CD14-positive monocyte (primary cell): ENCODE results near the gene TSPAN12. TPM values are rescaled to one million over a fixed set of nuclear protein-coding genes. Genes with fewer than 3 reads are reported as not detected.

Source experiments
- DNase-seq, 3 donors: peaks; one replicate each; pipeline ENCODE4 v3.0.0-alpha.2; 2011 to 2022
- H2AFZ ChIP-seq: 2 replicates; pipeline ENCODE4 v1.6.0; 2012; ENCODE audit warnings: mild to moderate bottlenecking, low read depth, low read length, inconsistent platforms; ENCODE audit not compliant: insufficient read depth, poor library complexity, severe bottlenecking
- H3K27ac ChIP-seq, 2 donors: 1 replicate in 1 of 2; 2 replicates in 1 of 2; pipeline ENCODE4 v1.5.1; 2012 to 2013; ENCODE audit warnings: low read length in 2 of 2, control low read depth in 1 of 2, inconsistent platforms in 1 of 2, low read depth in 1 of 2, mild to moderate bottlenecking in 1 of 2
- H3K27me3 ChIP-seq, 2 donors: one replicate each; pipeline versions ENCODE4 v1.6.0 to v1.6.1; 2011 to 2013; ENCODE audit warnings: low read length in 2 of 2; ENCODE audit not compliant: control insufficient read depth in 2 of 2, insufficient read depth in 2 of 2
- H3K36me3 ChIP-seq, 2 donors: replicated peaks in 1 of 2; 1 replicate in 1 of 2; 2 replicates in 1 of 2; pipeline versions ENCODE4 v1.5.1 to v1.6.1; 2012 to 2013; ENCODE audit warnings: low read length in 2 of 2, control low read depth in 1 of 2, inconsistent platforms in 1 of 2, mild to moderate bottlenecking in 1 of 2; ENCODE audit not compliant: insufficient read depth in 2 of 2, control insufficient read depth in 1 of 2
- H3K4me1 ChIP-seq, 2 donors: 1 replicate in 1 of 2; 2 replicates in 1 of 2; pipeline versions ENCODE4 v1.5.1 to v1.6.1; 2012 to 2013; ENCODE audit warnings: low read length in 2 of 2, control low read depth in 1 of 2, inconsistent platforms in 1 of 2, mild to moderate bottlenecking in 1 of 2, moderate library complexity in 1 of 2; ENCODE audit not compliant: insufficient read depth in 2 of 2, control insufficient read depth in 1 of 2
- H3K4me2 ChIP-seq: replicated peaks from 2 replicates; pipeline ENCODE3; 2012; ENCODE audit warnings: low read length, moderate library complexity, mild to moderate bottlenecking; ENCODE audit not compliant: poor library complexity, severe bottlenecking; ENCODE audit errors: extremely low read depth
- H3K4me3 ChIP-seq, 3 experiments: fragments of 200-600 bp in 1 of 3; sonication (generic) in 1 of 3; replicated peaks in 1 of 3; 1 replicate in 2 of 3; 2 replicates in 1 of 3; pipeline ENCODE4 v1.5.1; 2011 to 2013; ENCODE audit warnings: low read length in 3 of 3, mild to moderate bottlenecking in 3 of 3, control low read depth in 2 of 3, low read depth in 2 of 3, inconsistent platforms in 1 of 3, moderate library complexity in 1 of 3
- H3K79me2 ChIP-seq: 2 replicates; pipeline ENCODE4 v1.6.0; 2012; ENCODE audit warnings: mild to moderate bottlenecking, control low read depth, inconsistent platforms, low read length, moderate library complexity; ENCODE audit not compliant: insufficient read depth
- H3K9ac ChIP-seq: 2 replicates; pipeline ENCODE4 v1.6.0; 2017; ENCODE audit warnings: low read length, mild to moderate bottlenecking; ENCODE audit not compliant: insufficient read depth, poor library complexity, severe bottlenecking
- H3K9me3 ChIP-seq, 2 donors: replicated peaks in 1 of 2; 1 replicate in 1 of 2; 2 replicates in 1 of 2; pipeline versions ENCODE4 v1.5.1 to v1.6.1; 2012 to 2013; ENCODE audit warnings: low read length in 2 of 2, control low read depth in 1 of 2; ENCODE audit not compliant: control insufficient read depth in 1 of 2, insufficient read depth in 1 of 2
- H4K20me1 ChIP-seq: 2 replicates; pipeline ENCODE4 v1.6.0; 2012; ENCODE audit warnings: mild to moderate bottlenecking, low read length, control low read depth, moderate library complexity; ENCODE audit not compliant: insufficient read depth
- H3K27ac Mint-ChIP-seq, 7 donors: one replicate each; pipeline ENCODE4 v1.8.0; 2020; ENCODE audit warnings: mild to moderate bottlenecking in 7 of 7, mixed read lengths in 7 of 7, moderate library complexity in 6 of 7, inconsistent platforms in 2 of 7
- H3K27me3 Mint-ChIP-seq, 3 donors: one replicate each; pipeline ENCODE4 v1.8.0; 2021 to 2022; ENCODE audit warnings: low read depth in 3 of 3, mild to moderate bottlenecking in 3 of 3, mixed read lengths in 3 of 3, moderate library complexity in 3 of 3, inconsistent platforms in 1 of 3
- H3K36me3 Mint-ChIP-seq, 2 donors: one replicate each; pipeline ENCODE4 v1.8.0; 2020; ENCODE audit warnings: mixed read lengths in 2 of 2, inconsistent platforms in 1 of 2, mild to moderate bottlenecking in 1 of 2
- H3K4me1 Mint-ChIP-seq: one replicate; pipeline ENCODE4 v1.8.0; 2020; ENCODE audit warnings: mild to moderate bottlenecking, mixed read lengths
- H3K4me3 Mint-ChIP-seq, 2 donors: one replicate each; pipeline ENCODE4 v1.8.0; 2020; ENCODE audit warnings: mild to moderate bottlenecking in 2 of 2, mixed read lengths in 2 of 2, moderate library complexity in 1 of 2
- H3K9me3 Mint-ChIP-seq, 7 donors: one replicate each; pipeline ENCODE4 v1.8.0; 2020 to 2022; ENCODE audit warnings: mixed read lengths in 7 of 7, mild to moderate bottlenecking in 6 of 7, moderate library complexity in 6 of 7, inconsistent platforms in 2 of 7
- CTCF ChIP-seq: fragments of 200-600 bp; IDR thresholded peaks from one replicate; pipeline ENCODE4 v1.8.0; 2022; ENCODE audit warnings: antibody characterized with exemption, mild to moderate bottlenecking
- whole genome bisulfite sequencing: methylation state at CpG from one replicate; pipeline ENCODE4 v1.1.5; 2013; ENCODE audit warnings: missing lambda C conversion rate; ENCODE audit not compliant: insufficient coverage; 5-methylcytosine and 5-hydroxymethylcytosine counted together
- intact Hi-C, 2 donors: fragments of 100-400 bp; cut with micrococcal nuclease; formaldehyde crosslinking; loops; one replicate each; pipeline versions ENCODE4 v1.15.0 to v1.15.1; 2023
- polyA plus RNA-seq, 3 donors: library from polyadenylated mRNA; depleted of rRNA in 1 of 3; unstranded in 2 of 3; stranded (reverse) in 1 of 3; fragments of 300-500 nt in 2 of 3; fragments of >200 nt in 1 of 3; fragmentation: Illumina TruSeq in 2 of 3; gene quantifications; 1 replicate in 2 of 3; 2 replicates in 1 of 3; pipeline ENCODE4 v1.2.3, GENCODE V29; 2012 to 2021

TSPAN12 gene
- polyA plus RNA-seq, 3 donors: not detected

- 80% methylated on average over 2 of the region's 2 CpGs for WGBS
- no peak for DNase-seq
- no peak overlapping the region for H3K27ac Mint-ChIP-seq
Observed at GRCh38 chr7:120843109-120843508, 14.8 kb downstream of the TSPAN12 start.

DNA sequence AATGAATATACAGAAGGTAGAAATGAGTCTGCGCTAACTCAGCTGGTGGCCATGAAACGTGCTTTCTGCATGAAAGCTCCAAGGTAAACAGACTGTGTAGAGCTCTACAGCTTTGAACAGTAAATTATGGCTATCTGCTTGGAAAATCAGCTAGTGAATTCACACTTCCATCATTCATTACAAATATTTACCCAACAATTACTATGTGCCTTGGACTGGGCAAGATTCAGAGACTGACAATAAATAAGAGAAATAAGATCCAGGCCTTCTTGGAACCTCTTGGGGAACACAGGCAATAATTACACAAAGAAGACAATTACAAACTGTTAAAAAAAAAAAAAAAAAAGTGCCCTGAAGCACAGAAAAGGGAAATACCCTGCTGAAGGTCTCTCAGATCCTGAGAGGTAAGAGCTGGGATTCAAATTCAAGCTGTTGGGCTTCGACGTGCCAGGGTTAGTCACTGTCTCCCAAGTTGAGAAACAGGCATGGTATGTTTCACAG, 15.8 kb downstream of the TSPAN12 start:
- Histone ChIP-seq H4K20me1 (no peaks in the 10 kb centered on the region), H3K9ac (no peak overlapping the region), H3K27me3 (no peaks in the 10 kb centered on the region), H3K36me3 (no peaks in the 10 kb centered on the region), H3K4me3 (no peak overlapping the region), H3K79me2 (no peaks in the 10 kb centered on the region), H3K9me3 (no peaks in the 10 kb centered on the region), H3K27ac (no peak overlapping the region), H3K4me2 (no peak overlapping the region), H2AFZ (no peak overlapping the region), H3K4me1 (no peaks in the 10 kb centered on the region)
- Mint-ChIP-seq H3K9me3 (peaks cover 0 to 6% (median 0%) of the 10 kb centered on the region in 7 donors), H3K4me3 (no peak overlapping the region), H3K4me1 (no peaks in the 10 kb centered on the region), H3K27ac (no peak overlapping the region), H3K27me3 (peaks cover 0 to 9% (median 2%) of the 10 kb centered on the region in 3 donors), H3K36me3 (no peaks in the 10 kb centered on the region)
- TF ChIP-seq CTCF: no peak
- intact Hi-C loops: no loop called here
- WGBS: 86% methylated on average over 1 of the region's 4 CpGs
- no peak for DNase-seq

More at GRCh38 chr7:120843109-120843508, 14.8 kb downstream of the TSPAN12 start:
- no peaks in the 10 kb centered on the region for H4K20me1 ChIP-seq
- H3K9me3 ChIP-seq: no peaks in the 10 kb centered on the region
- H3K9ac ChIP-seq: no peak overlapping the region
- no peak for TF ChIP-seq CTCF
- H3K4me2 ChIP-seq: no peak overlapping the region
- H3K36me3 ChIP-seq: no peaks in the 10 kb centered on the region
- no peaks in the 10 kb centered on the region for H3K79me2 ChIP-seq
- no peaks in the 10 kb centered on the region for H3K36me3 Mint-ChIP-seq
- H3K27ac ChIP-seq: no peak overlapping the region
- intact Hi-C loops: no loop called here
- H3K4me3 ChIP-seq: no peak overlapping the region
- H3K4me3 Mint-ChIP-seq: no peak overlapping the region
- peaks cover 0 to 6% (median 0%) of the 10 kb centered on the region in 7 donors for H3K9me3 Mint-ChIP-seq
- peaks cover 0 to 10% (median 2%) of the 10 kb centered on the region in 3 donors for H3K27me3 Mint-ChIP-seq
- H3K4me1 Mint-ChIP-seq: no peaks in the 10 kb centered on the region
- no peak overlapping the region for H2AFZ ChIP-seq
- no peaks in the 10 kb centered on the region for H3K4me1 ChIP-seq
- peaks cover 0 to 2% of the 10 kb centered on the region in 2 donors for H3K27me3 ChIP-seq
